HS-5 (cell line): ENCODE results near the gene PSMA6.
A peak's percentile ranks its signal among the peaks of the same experiment; 100 is the strongest.
"Not testable (repeated sequence)": the region's sequence is repeated elsewhere in the genome, so short reads cannot be mapped to it uniquely, and the experiment has no call there.

Experiments used
- DNase-seq: peaks from one replicate; pipeline ENCODE4 v3.0.0-alpha.2; 2012; ENCODE audit warnings: low read depth

PSMA6 gene

GRCh38 chr14:35344107-35344807 is 52.1 kb downstream of the PSMA6 start:
- DNase-seq: no peak

- DNase-seq: no peak
Observed at GRCh38 chr14:35346738-35347322, 54.6 kb downstream of the PSMA6 start.

DNA sequence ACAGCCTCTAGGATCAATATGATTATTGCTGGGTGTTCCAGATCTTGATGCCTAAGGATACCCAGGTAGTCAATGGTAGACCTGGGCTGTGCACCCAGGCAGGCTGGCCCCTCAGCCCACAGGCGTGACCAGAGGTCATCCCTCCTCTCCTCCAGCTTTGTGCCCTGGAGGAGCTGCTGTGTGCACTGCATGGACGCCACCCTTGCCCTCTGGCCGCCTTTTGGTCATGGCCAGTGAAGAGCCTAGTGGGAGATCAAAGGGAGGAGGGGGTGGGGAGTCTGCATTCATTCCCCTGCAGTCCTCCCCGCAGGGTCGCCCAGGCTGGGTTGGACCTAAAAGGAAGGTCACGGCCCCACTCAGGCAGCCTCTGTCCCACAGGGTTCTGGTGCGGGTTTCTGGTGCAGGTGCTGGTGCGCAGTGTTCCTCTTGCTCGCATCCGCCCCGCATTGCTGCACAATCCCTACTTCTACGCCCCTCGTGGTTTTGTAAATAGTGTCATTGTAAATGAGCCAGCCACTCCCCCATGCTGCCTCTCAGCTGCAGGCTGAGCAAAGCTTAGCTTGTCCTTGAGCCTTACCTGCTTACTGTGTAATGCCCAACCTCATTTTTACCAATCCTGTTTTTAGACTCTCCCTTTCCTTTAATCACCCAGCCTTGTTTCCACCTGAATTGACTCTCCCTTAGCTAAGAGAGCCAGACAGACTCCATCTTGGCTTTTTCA is 55.3 kb downstream of the PSMA6 start:
- no peak for DNase-seq

DNA sequence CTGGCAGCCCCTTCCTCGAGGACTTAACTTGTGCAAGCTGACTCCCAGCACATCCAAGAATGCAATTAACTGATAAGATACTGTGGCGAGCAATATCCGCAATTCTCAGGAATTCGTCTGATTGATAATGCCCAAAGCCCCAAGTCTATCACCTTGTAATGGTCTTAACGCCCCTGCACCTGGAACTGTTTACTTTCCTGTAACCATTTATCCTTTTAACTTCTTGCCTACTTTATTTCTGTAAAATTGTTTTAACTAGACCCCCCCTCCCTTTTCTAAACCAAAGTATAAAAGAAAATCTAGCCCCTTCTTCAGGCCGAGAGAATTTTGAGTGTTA is 55.8 kb downstream of the PSMA6 start:
- not testable (repeated sequence) for DNase-seq

GRCh38 chr14:35349496-35350365 is 57.5 kb downstream of the PSMA6 start:
- DNase-seq: no peak

- DNase-seq: no peak
Observed at GRCh38 chr14:35351497-35351896, 59.3 kb downstream of the PSMA6 start.

DNA sequence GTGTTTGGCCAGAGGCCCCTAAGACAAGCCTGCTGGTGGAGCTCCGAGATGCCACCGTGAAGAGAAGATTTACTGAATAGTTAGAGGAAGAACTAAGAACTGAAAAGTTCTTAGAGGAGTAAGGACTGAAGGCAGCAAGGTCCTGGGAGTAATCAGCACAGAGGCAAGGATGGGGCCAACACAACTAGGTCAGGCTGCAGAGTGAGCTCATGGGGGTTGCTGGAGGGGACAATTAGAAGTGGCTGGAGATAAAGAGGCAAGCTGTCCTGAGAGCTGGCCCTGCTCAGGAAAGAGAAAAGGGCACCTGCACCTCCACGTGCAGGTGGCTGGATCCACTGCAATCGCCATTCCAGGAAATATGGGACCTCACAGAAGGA is 59.7 kb downstream of the PSMA6 start:
- no peak for DNase-seq

GRCh38 chr14:35352274-35353233 is 60.4 kb downstream of the PSMA6 start:
- no peak for DNase-seq

- DNase-seq: no peak
Observed at GRCh38 chr14:35353409-35354172, 61.4 kb downstream of the PSMA6 start.

DNA sequence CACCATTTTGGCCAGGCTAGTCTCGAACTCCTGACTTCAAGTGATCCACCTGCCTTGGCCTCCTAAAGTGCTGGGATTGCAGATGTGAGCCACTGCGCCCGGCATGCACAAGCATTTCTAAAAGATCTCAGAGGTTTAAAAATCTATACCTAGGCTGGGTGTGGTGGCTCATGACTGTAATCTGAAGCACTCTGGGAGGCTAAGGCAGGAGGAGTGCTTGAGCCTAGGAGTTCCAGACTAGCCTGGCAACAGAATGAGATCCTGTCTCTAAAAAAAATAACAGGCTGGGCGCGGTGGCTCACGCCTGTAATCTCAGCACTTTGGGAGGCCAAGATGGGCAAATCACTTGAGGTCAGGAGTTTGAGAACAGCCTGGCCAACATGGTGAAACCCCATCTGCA is 63.1 kb downstream of the PSMA6 start:
- not testable (repeated sequence) for DNase-seq

- no peak for DNase-seq
Observed at GRCh38 chr14:35355981-35356841, 64.0 kb downstream of the PSMA6 start.

DNA sequence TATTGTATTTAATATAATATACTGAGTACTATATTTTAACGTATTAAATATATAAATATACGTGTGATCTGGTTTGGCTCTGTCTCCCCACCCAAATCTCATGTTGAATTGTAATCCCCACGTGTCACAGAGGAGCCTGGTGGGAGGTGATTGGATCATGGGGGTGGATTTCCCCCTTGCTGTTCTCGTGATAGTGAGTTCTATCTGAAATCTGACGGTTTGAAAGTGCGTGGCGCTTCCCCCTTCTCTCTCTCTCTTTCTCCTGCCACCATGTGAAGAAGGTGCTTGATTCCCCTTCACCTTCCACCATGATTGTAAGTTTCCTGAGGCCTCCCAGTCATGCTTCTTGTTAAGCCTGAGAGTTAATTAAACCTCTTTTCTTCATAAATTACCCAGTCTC is 67.5 kb downstream of the PSMA6 start:
- DNase-seq: not testable (repeated sequence)

- DNase-seq: no peak
Observed at GRCh38 chr14:35361141-35361480, 68.9 kb downstream of the PSMA6 start.

- no peak for DNase-seq
Observed at GRCh38 chr14:35362450-35362849, 70.3 kb downstream of the PSMA6 start.

DNA sequence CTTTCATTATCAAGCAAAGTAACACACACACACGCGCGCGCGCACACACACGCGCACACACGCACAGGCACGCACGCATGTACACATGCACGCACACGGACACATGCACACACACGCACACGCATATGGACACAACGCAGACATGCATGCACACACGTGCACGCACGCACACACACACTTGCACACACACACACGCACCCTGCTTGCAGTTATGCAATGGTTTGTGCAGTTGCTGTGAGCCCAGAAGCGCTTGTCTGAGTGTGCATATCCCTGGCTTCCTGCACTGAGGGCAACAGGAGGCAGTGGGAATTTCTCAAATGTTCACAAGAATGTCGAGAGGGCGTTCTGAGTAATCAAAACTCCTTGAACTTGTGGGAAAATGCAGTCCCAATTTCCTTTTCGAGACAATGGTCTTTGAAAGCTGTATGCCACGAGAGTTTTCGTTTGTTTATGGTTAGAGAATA is 70.8 kb downstream of the PSMA6 start:
- DNase-seq: no peak

DNA sequence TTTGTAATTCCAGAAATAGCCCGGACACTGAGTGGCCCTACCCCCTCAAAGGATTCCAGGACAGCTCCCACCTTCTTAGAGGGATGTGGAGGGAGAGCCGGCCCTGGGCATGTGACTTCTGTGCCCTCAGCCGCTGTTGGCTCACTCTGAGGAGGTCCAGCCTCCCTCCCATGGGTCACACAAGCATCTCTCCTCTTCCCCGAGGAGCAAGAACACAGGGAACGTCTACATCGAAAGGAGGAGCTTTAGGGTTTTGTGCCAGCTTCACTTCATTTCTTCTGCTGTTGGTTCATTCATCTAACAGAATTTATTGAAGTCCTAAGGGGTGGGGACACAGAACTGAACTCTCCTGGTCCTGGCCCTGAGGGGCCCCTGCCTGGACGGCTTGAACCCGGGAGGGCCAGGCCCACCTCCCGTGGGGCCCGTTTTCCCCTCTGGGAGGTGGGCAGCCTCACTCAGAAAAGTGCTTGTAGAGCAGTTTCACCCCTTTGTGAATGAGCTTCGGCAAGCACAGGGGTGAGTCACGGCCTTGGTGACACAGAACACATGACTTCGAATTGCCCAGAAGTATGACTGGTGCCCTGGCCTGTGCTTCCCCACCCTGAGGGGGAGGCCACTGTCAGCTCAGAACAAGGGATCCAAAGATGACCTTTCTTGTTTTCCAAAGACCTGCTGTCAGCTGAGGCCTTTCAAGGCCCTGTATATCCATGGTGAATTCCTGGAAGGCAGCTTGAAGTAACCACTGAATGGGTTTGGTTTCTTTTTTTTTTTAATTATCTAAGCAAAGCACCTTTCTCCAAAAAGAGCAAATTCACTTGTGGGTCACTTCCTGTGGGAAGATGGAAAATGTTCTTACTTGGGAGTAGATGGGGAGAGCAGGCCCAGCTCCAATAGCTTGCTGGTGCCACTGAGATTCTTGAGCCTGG is 73.2 kb downstream of the PSMA6 start:
- peak; percentile 80 for DNase-seq

GRCh38 chr14:35366056-35366451 is 73.9 kb downstream of the PSMA6 start:
- no peak for DNase-seq

DNA sequence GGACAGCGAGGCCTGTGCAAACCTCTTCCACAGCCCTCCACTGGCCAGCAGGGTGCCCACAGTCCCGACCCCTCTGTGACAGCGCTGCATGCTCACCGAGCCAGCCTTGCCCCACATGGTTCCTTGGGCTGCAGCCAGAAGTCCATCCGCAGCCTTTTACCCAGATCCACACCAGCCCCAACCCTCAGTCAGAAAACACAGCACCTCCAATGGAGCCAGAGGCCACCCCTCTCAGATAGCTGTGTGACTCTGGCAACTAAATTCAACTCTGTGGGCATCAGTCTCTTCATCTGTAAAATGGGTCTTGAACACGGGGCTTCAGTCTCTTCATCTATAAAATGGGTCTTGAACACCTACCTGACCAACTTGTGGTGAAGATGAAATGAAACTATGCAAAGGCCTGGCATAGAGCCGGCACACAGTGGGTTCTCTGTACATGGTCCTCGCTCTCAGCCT is 74.4 kb downstream of the PSMA6 start:
- DNase-seq: no peak

DNA sequence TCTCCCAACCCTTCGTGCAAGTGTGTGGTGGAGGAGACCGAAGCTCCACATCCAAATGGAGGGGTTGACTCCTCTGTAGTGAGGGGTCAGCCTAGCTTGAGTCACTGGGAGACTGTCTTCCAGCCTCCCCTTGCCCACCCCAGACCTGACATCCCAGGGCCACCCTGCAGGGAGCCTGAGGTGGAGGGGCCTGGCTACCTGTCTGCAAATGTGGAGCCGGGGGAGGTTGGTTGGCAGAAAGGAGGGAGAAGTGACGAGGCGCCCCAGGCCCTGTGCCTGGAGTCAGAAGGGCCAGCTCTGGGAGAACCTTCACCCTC is 74.8 kb downstream of the PSMA6 start:
- no peak for DNase-seq
